Ishikawa (cell line): ENCODE measurements around the gene ARPP21.

ENCODE experiments used
- CEBPB ChIP-seq: IDR thresholded peaks from 2 replicates; pipeline ENCODE4 v1.6.1; 2012
- CREB1 ChIP-seq: IDR thresholded peaks from 2 replicates; pipeline ENCODE4 v1.6.1; 2012; ENCODE audit warnings: low read depth
- EGR1 ChIP-seq: IDR thresholded peaks from 2 replicates; pipeline ENCODE4 v1.6.1; 2012
- EP300 ChIP-seq: IDR thresholded peaks from 2 replicates; pipeline ENCODE4 v1.6.1; 2012; ENCODE audit warnings: borderline replicate concordance
- FOXM1 ChIP-seq: IDR thresholded peaks from 2 replicates; pipeline ENCODE4 v1.6.1; 2012; ENCODE audit warnings: low read depth, borderline replicate concordance
- NFIC ChIP-seq: IDR thresholded peaks from 2 replicates; pipeline ENCODE4 v1.6.1; 2012
- RAD21 ChIP-seq: IDR thresholded peaks from 2 replicates; pipeline ENCODE4 v1.6.1; 2012; ENCODE audit warnings: low read depth
- TAF1 ChIP-seq: IDR thresholded peaks from 2 replicates; pipeline ENCODE4 v1.6.1; 2012; ENCODE audit warnings: low read depth, mild to moderate bottlenecking
- TCF12 ChIP-seq: IDR thresholded peaks from 2 replicates; pipeline ENCODE4 v1.6.1; 2012; ENCODE audit warnings: low read depth
- TEAD4 ChIP-seq: IDR thresholded peaks from 2 replicates; pipeline ENCODE4 v1.6.1; 2012
- YY1 ChIP-seq: IDR thresholded peaks from 2 replicates; pipeline ENCODE4 v1.6.1; 2012; ENCODE audit warnings: low read depth
- ZBTB7A ChIP-seq: IDR thresholded peaks from 2 replicates; pipeline ENCODE4 v1.6.1; 2012; ENCODE audit warnings: low read depth
- TF ChIP-seq, protein P1 (sequence below): IDR thresholded peaks from 2 replicates; pipeline ENCODE4 v1.6.1; 2012
- TF ChIP-seq, protein P2 (sequence below): IDR thresholded peaks from 2 replicates; pipeline ENCODE4 v1.6.1; 2012; ENCODE audit warnings: low read depth, mild to moderate bottlenecking
- TF ChIP-seq, protein P3 (sequence below): IDR thresholded peaks from 2 replicates; pipeline ENCODE4 v1.6.1; 2012

The ARPP21 gene

DNA sequence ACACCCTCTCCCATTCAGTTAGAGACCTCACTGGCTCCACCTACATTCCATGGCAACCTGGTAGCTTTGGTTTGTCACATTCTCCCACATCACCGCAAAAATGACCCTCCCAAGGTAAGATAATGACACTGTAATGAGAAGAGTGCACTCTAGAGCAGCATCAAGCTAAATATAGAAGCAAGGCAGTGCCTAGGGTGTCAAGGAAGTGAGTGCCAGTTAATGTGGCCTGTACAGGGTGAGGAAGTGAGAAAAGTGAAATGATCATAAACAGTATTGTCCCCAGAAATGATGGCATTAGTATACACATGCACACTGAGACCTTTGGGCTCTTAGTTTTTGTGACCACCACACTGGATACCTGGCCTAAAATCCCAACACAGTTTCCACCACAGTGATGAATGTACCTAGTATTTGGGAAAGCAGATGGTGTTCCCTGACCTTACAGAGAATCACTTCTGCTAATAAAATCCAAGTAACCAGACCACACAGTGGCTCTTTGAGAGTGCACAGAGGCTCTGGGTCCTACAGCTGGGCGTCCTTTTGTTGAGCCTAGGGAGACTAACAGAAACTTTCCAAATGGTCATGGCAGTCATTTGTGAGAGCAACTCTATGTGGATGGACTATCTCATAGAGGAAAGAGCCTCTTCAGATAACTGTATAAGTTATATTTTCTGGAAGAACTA is 106.6 kb downstream of the ARPP21 start:
- TF ChIP-seq NFIC (no peak), CREB1 (no peak), TEAD4 (no peak), FOXM1 (no peak), TAF1 (no peak), CEBPB (no peak), TCF12 (no peak)
- TF ChIP-seq, protein P1, sequence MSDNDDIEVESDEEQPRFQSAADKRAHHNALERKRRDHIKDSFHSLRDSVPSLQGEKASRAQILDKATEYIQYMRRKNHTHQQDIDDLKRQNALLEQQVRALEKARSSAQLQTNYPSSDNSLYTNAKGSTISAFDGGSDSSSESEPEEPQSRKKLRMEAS: no peak
- TF ChIP-seq, protein P2, sequence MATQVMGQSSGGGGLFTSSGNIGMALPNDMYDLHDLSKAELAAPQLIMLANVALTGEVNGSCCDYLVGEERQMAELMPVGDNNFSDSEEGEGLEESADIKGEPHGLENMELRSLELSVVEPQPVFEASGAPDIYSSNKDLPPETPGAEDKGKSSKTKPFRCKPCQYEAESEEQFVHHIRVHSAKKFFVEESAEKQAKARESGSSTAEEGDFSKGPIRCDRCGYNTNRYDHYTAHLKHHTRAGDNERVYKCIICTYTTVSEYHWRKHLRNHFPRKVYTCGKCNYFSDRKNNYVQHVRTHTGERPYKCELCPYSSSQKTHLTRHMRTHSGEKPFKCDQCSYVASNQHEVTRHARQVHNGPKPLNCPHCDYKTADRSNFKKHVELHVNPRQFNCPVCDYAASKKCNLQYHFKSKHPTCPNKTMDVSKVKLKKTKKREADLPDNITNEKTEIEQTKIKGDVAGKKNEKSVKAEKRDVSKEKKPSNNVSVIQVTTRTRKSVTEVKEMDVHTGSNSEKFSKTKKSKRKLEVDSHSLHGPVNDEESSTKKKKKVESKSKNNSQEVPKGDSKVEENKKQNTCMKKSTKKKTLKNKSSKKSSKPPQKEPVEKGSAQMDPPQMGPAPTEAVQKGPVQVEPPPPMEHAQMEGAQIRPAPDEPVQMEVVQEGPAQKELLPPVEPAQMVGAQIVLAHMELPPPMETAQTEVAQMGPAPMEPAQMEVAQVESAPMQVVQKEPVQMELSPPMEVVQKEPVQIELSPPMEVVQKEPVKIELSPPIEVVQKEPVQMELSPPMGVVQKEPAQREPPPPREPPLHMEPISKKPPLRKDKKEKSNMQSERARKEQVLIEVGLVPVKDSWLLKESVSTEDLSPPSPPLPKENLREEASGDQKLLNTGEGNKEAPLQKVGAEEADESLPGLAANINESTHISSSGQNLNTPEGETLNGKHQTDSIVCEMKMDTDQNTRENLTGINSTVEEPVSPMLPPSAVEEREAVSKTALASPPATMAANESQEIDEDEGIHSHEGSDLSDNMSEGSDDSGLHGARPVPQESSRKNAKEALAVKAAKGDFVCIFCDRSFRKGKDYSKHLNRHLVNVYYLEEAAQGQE: no peak

DNA sequence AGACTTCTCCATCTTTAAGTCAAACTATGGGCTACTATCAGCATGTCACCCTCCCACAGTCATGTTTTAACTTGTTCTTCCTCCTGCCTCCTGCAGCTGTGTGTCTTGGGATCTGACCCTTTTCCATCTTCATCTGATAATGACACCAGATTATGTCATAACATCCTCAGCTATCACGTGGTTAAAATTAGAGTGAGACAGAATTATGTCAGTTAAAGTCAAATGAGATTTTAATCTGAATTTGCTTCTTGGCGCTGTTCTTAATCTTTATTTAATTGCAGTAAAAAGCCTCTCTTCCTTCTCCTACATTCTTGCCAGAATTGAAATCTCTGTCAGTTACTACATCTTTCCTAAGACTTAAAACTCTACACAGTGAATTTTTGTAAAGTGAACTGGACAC is 107.2 kb downstream of the ARPP21 start:
- TF ChIP-seq FOXM1: no peak
- TF ChIP-seq, protein P3, sequence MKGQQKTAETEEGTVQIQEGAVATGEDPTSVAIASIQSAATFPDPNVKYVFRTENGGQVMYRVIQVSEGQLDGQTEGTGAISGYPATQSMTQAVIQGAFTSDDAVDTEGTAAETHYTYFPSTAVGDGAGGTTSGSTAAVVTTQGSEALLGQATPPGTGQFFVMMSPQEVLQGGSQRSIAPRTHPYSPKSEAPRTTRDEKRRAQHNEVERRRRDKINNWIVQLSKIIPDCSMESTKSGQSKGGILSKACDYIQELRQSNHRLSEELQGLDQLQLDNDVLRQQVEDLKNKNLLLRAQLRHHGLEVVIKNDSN: no peak

DNA sequence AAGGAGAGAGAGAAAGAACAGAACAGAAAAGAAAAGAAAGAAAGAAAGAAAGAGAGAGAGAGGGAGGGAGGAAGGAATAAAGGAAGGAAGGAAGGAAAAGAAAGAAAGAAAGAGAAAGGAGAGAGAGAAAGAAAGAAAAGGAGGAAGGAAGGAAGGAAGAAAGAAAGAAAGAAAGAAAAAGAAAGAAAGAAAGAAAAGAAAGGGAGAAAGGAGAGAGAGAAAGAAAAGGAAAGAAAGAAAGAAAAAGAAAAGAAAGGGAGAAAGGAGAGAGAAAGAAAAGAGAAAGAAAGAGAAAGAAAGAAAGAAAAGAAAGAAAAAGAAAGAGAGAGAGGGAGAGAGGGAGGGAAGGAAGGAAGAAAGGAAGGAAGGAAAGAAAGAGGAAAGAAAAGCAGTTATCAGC is 108.8 kb downstream of the ARPP21 start:
- TF ChIP-seq CEBPB: no peak
- no peak for TF ChIP-seq NFIC
- no peak for TF ChIP-seq YY1
- TF ChIP-seq, protein P2: no peak
- TF ChIP-seq EP300: no peak

DNA sequence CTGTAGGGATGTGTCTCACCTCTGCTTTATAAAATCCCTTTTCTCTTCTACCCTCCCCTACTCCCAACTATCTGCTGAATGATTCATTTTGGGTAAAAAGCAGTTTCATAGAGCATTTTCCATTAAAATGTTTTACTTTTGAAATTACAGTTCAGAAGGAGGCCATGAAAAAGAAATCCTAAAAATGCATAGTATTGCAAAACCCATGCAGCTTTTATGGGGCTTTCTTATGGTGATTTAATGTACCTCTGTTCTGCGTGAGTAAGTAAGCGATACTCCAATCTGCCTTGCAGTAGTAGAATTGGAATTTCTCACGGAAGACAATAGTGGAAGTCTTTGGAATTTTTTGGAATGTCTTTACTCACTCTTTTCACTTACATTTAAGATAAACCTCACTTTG is 111.9 kb downstream of the ARPP21 start:
- TF ChIP-seq, protein P1: no peak
- TF ChIP-seq CREB1: no peak
- no peak for TF ChIP-seq TCF12
- TF ChIP-seq ZBTB7A: no peak
- TF ChIP-seq, protein P3: no peak
- no peak for TF ChIP-seq TAF1
- TF ChIP-seq EP300: no peak
- TF ChIP-seq TEAD4: no peak

DNA sequence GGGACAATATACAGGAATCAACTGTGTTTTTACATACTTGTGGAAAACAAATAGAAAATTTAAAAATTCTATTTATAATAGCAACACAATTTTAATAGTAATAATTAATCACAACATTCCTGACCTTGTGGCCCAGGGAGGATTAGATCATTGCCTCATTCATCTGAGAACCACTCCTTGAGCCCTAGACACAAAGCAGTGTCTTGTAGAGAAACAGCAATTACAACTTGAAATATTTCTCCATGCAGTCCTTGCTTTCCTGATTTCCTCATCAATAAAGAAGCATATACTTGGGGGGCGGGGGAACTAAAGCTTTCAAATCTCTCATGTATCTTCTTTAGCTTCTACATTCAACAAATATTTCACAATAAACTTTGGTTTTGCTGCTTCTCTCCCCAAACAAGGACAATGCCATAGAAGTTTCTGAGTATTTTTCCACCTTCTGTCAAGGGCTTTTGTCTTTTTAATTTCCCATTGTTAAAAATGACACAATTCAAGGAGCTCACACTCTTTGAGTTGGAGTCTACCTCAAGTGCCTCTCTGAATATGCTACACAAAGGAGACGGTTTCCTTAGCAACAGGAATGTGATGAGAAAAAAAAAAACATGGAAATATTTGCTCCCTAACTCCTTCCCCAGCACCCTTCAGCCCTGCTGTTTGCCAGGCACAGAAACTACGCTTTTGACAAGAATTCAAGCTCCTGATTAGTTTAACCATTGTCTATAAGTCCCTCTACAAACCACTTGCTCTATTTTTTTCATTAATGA is 118.8 kb downstream of the ARPP21 start:
- TF ChIP-seq CREB1 (no peak), FOXM1 (no peak), RAD21 (no peak), TAF1 (no peak), YY1 (no peak), TCF12 (no peak), EP300 (no peak), CEBPB (no peak), ZBTB7A (no peak), TEAD4 (no peak), EGR1 (no peak), NFIC (no peak)
- TF ChIP-seq, protein P1: no peak
- TF ChIP-seq, protein P2: no peak
